Stimulated activated CD8-positive, alpha-beta memory T cell treated with anti-CD3 and anti-CD28 coated beads, Interleukin-4, amount 100 ng/mL, for 1 hour (primary cell): Measurements from ENCODE around the gene UCHL1.

ENCODE experiments used
- DNase-seq, 2 donors: peaks; one replicate each; pipeline ENCODE4 v3.0.0-alpha.2; 2020; ENCODE audit warnings: low read depth in 2 of 2, low spot score in 1 of 2

The UCHL1 gene

GRCh38 chr4:41256740-41257256 lies at the start of gene UCHL1:
UCHL1 (plus strand) TSS chr4:41256928; CDS start chr4:41256977, 49 bp downstream.
- DNase-seq: no peak

GRCh38 chr4:41207291-41207831 lies 49.4 kb upstream of the UCHL1 start:
- no peak for DNase-seq

- DNase-seq: no peak
Observed at GRCh38 chr4:41209187-41209586, 47.5 kb upstream of the UCHL1 start.

- DNase-seq: no peak
Observed at GRCh38 chr4:41209901-41210300, 46.8 kb upstream of the UCHL1 start.

- no peak for DNase-seq
Observed at GRCh38 chr4:41211951-41212615, 44.6 kb upstream of the UCHL1 start.

GRCh38 chr4:41212616-41213203 lies 44.0 kb upstream of the UCHL1 start:
- no peak for DNase-seq

- no peak for DNase-seq
Observed at GRCh38 chr4:41213625-41214135, 43.0 kb upstream of the UCHL1 start.

GRCh38 chr4:41214136-41214824 lies 42.4 kb upstream of the UCHL1 start, which contains the start of gene APBB2:
APBB2 (minus strand) TSS chr4:41214542; CDS start chr4:41033254, 181,288 bp downstream.
- no peak for DNase-seq

GRCh38 chr4:41214825-41215146 lies 41.9 kb upstream of the UCHL1 start:
- no peak for DNase-seq

GRCh38 chr4:41215155-41215554 lies 41.6 kb upstream of the UCHL1 start:
- no peak for DNase-seq

- DNase-seq: no peak
Observed at GRCh38 chr4:41215969-41216293, 40.8 kb upstream of the UCHL1 start.

GRCh38 chr4:41216294-41217019 lies 40.3 kb upstream of the UCHL1 start:
- DNase-seq: no peak

- no peak for DNase-seq
Observed at GRCh38 chr4:41217020-41217333, 39.8 kb upstream of the UCHL1 start.

- DNase-seq: no peak
Observed at GRCh38 chr4:41217374-41217773, 39.4 kb upstream of the UCHL1 start.

- DNase-seq: no peak
Observed at GRCh38 chr4:41218703-41219102, 38.0 kb upstream of the UCHL1 start.

- no peak for DNase-seq
Observed at GRCh38 chr4:41219421-41219950, 37.2 kb upstream of the UCHL1 start.

GRCh38 chr4:41221850-41222645 lies 34.7 kb upstream of the UCHL1 start:
- DNase-seq: no peak

GRCh38 chr4:41227902-41228301 lies 28.8 kb upstream of the UCHL1 start:
- DNase-seq: no peak

- no peak for DNase-seq
Observed at GRCh38 chr4:41232406-41232805, 24.3 kb upstream of the UCHL1 start.

GRCh38 chr4:41232856-41233255 lies 23.9 kb upstream of the UCHL1 start:
- DNase-seq: no peak
